HuH-7.5 (cell line): ENCODE data around the gene ZDHHC5.

Experiments used
- DNase-seq: peaks from one replicate; pipeline ENCODE4 v3.0.0; 2011; ENCODE audit warnings: low spot score

ZDHHC5 gene

GRCh38 chr11:57729479-57729878 lies 61.6 kb downstream of the ZDHHC5 start:
- no peak for DNase-seq

GRCh38 chr11:57732661-57733060 lies 64.7 kb downstream of the ZDHHC5 start:
- no peak for DNase-seq

GRCh38 chr11:57735619-57736298 lies 67.8 kb downstream of the ZDHHC5 start:
- DNase-seq: no peak

- peak; percentile 99 for DNase-seq
These were observed 73.5 kb downstream of the ZDHHC5 start, which contains the start of gene SELENOH for GRCh38 chr11:57741132-57742086. Gene SELENOH, plus strand, starts transcription at chr11:57741491. Its CDS starts 105 bp downstream, at chr11:57741596.

GRCh38 chr11:57742087-57742452 lies 74.2 kb downstream of the ZDHHC5 start:
- DNase-seq: no peak

GRCh38 chr11:57744357-57744756 lies 76.4 kb downstream of the ZDHHC5 start:
- DNase-seq: no peak

- DNase-seq: no peak
These were observed 77.3 kb downstream of the ZDHHC5 start for GRCh38 chr11:57745206-57745605.

GRCh38 chr11:57746920-57747319 lies 79.0 kb downstream of the ZDHHC5 start:
- DNase-seq: no peak
